Vagina (tissue), 2 donors: Measurements from ENCODE around the gene GPATCH2L. TPM values are rescaled to one million over a fixed set of nuclear protein-coding genes. Genes with fewer than 3 reads are reported as not detected.

Experiments
- DNase-seq, 2 donors: peaks; one replicate each; pipeline ENCODE4 v3.0.0-alpha.2; 2017; ENCODE audit errors: extremely low spot score in 2 of 2
- H3K27ac ChIP-seq: fragments of 200-600 bp; sonication (generic); one replicate; pipeline ENCODE4 v1.5.1; 2019
- H3K27me3 ChIP-seq: fragments of 200-600 bp; sonication (generic); one replicate; pipeline ENCODE4 v1.5.1; 2019
- H3K36me3 ChIP-seq, 2 donors: fragments of 200-600 bp; sonication (generic); one replicate each; pipeline ENCODE4 v1.5.1; 2017 to 2019
- H3K4me1 ChIP-seq: fragments of 200-600 bp; sonication (generic); one replicate; pipeline ENCODE4 v1.5.1; 2019
- H3K4me3 ChIP-seq, 2 donors: fragments of 200-600 bp; sonication (generic); 1 replicate in 1 of 2; 2 replicates in 1 of 2; pipeline ENCODE4 v1.5.1; 2016 to 2019
- H3K9me3 ChIP-seq: fragments of 200-600 bp; sonication (generic); one replicate; pipeline ENCODE4 v1.5.1; 2019
- CTCF ChIP-seq, 3 experiments: fragments of 450-650 bp in 2 of 3; fragments of 200-600 bp in 1 of 3; sonication (generic) in 1 of 3; IDR thresholded peaks; one replicate each; pipeline ENCODE4 v1.5.1; 2017 to 2019; ENCODE audit warnings: antibody characterized with exemption in 3 of 3, mild to moderate bottlenecking in 2 of 3, moderate library complexity in 2 of 3
- POLR2A ChIP-seq, 2 donors: fragments of 450-650 bp; IDR thresholded peaks; one replicate each; pipeline ENCODE4 v1.6.1; 2017; ENCODE audit warnings: antibody characterized with exemption in 2 of 2, mild to moderate bottlenecking in 2 of 2, moderate library complexity in 2 of 2
- POLR2AphosphoS5 ChIP-seq, 2 donors: sonication (generic); formaldehyde crosslinking; IDR thresholded peaks; one replicate each; pipeline ENCODE4 v1.9.0; 2017; ENCODE audit warnings: antibody characterized with exemption in 2 of 2, mild to moderate bottlenecking in 2 of 2, low read depth in 1 of 2; ENCODE audit not compliant: insufficient read depth in 1 of 2
- intact Hi-C: fragments of 100-400 bp; cut with DNase I; formaldehyde crosslinking; loops from one replicate; pipeline ENCODE4 v1.15.1; 2023
- total RNA-seq: library from RNA; depleted of rRNA; stranded (reverse); fragments of >200 nt; gene quantifications from one replicate; pipeline ENCODE4 v1.2.3, GENCODE V29; 2016

GPATCH2L gene
- total RNA-seq, 1 donor from 2014 or later, result 34.6 TPM

GRCh38 chr14:76236172-76237130 is 84.7 kb downstream of the GPATCH2L start:
- intact Hi-C loops, result no loop called here
- no peak for DNase-seq
- Histone ChIP-seq H3K27me3 (no peaks in the 10 kb centered on the region), H3K4me3 (no peak overlapping the region), H3K4me1 (no peaks in the 10 kb centered on the region), H3K27ac (no peak overlapping the region), H3K9me3 (peaks cover 3% of the 10 kb centered on the region), H3K36me3 (no peaks in the 10 kb centered on the region)
- TF ChIP-seq POLR2AphosphoS5 (IDR thresholded peaks at IDR 0.05; ENCODE audit: insufficient read depth in 1 of 2, low read depth in 1 of 2) (no peak), POLR2A (IDR thresholded peaks at IDR 0.05) (no peak), CTCF (IDR thresholded peaks at IDR 0.05) (no peak)

DNA sequence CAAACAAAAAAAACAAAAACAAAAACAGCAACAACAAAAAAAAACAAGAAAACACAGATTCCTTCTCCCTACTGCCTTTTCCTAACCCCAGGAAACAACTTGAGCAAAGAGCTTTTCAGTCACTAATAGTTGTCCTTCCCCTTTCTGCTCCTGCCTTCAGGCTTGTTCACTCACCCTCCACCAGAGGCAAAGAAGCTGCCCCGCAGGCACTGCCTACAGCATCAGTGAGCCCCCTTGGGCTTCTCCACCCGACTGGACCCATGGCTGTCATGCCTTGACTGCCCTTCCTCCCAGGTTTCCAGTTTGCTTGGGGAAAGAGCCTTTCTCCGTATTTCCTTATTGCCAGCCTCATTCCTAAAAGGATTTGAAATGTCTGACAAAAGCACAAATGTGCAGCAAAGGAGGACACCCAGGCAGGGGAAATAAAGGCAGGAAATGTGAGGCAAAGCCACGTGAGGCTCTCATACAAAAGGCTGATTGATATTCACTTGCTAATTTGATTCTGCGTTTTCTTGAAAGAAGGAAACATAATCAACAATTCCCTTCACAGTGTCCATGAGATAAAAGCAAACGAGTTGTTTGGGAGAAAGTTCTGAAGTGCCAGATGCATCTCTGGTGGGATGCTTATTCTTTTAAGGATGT is 85.7 kb downstream of the GPATCH2L start:
- Histone ChIP-seq H3K9me3 (peaks cover 3% of the 10 kb centered on the region), H3K27ac (no peak overlapping the region), H3K4me1 (no peaks in the 10 kb centered on the region), H3K27me3 (no peaks in the 10 kb centered on the region), H3K36me3 (no peaks in the 10 kb centered on the region), H3K4me3 (no peak overlapping the region)
- intact Hi-C loops, result no loop called here
- no peak for TF ChIP-seq CTCF (IDR thresholded peaks at IDR 0.05)
- TF ChIP-seq POLR2A (IDR thresholded peaks at IDR 0.05), result no peak
- TF ChIP-seq POLR2AphosphoS5 (IDR thresholded peaks at IDR 0.05; ENCODE audit: insufficient read depth in 1 of 2, low read depth in 1 of 2), result no peak
- no peak for DNase-seq

DNA sequence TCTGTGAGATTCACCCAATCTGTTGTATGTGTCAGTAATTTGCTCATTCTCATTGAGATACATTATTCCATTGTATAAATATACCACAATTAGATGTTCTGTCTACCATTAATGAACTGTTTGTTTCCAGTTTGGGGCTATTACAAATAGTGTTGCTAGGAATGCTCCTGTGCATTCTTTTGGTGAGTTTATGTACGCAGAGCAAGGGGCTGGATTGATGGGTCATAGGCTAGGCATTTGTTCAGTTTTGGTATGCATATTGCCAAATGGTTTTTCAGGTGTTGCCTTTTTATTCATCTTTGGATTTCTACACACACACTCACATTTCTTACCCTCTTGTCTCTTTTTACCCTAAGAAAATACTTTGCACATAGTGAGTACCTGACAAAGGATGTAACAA is 93.4 kb downstream of the GPATCH2L start:
- Histone ChIP-seq H3K4me1 (no peaks in the 10 kb centered on the region), H3K9me3 (no peaks in the 10 kb centered on the region), H3K4me3 (no peak overlapping the region), H3K36me3 (no peaks in the 10 kb centered on the region), H3K27ac (no peak overlapping the region), H3K27me3 (no peaks in the 10 kb centered on the region)
- no peak for DNase-seq
- no peak for TF ChIP-seq POLR2AphosphoS5 (IDR thresholded peaks at IDR 0.05; ENCODE audit: insufficient read depth in 1 of 2, low read depth in 1 of 2)
- intact Hi-C loops, result no loop called here

GRCh38 chr14:76250302-76250701 is 98.6 kb downstream of the GPATCH2L start:
- intact Hi-C loops, result no loop called here
- H3K9me3 ChIP-seq, result no peaks in the 10 kb centered on the region

DNA sequence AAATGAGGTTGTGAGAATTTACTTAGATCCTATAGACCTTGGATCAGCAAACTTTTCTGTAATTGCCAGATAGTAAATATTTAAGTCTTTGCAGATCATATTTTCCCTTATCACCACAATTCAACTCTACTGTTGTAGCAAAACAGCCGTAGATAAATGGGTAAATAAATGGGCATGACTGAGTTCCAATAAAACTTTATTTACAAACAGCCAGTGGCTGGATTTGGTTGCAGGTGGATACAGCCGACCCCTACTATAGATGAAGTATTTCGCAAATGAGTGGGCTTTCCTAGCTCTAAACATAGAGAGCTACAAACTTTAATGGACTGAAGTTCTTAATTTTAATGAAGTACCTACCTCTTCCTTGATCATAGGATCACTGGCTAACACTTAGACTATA is 100.7 kb downstream of the GPATCH2L start:
- Histone ChIP-seq H3K27ac (no peak overlapping the region), H3K4me3 (no peak overlapping the region), H3K27me3 (no peaks in the 10 kb centered on the region), H3K36me3 (no peaks in the 10 kb centered on the region), H3K4me1 (no peaks in the 10 kb centered on the region), H3K9me3 (no peaks in the 10 kb centered on the region)
- TF ChIP-seq CTCF (IDR thresholded peaks at IDR 0.05), result no peak
- no peak for TF ChIP-seq POLR2AphosphoS5 (IDR thresholded peaks at IDR 0.05; ENCODE audit: insufficient read depth in 1 of 2, low read depth in 1 of 2)
- TF ChIP-seq POLR2A (IDR thresholded peaks at IDR 0.05), result no peak
- DNase-seq, result no peak
- intact Hi-C loops, result no loop called here

More at GRCh38 chr14:76250302-76250701, 98.6 kb downstream of the GPATCH2L start:
- Histone ChIP-seq H3K27me3 (no peaks in the 10 kb centered on the region), H3K4me1 (no peaks in the 10 kb centered on the region), H3K4me3 (no peak overlapping the region), H3K27ac (no peak overlapping the region), H3K36me3 (no peaks in the 10 kb centered on the region)
- no peak for DNase-seq
- no peak for TF ChIP-seq POLR2A (IDR thresholded peaks at IDR 0.05)
- TF ChIP-seq CTCF (IDR thresholded peaks at IDR 0.05), result no peak
- no peak for TF ChIP-seq POLR2AphosphoS5 (IDR thresholded peaks at IDR 0.05; ENCODE audit: insufficient read depth in 1 of 2, low read depth in 1 of 2)
